ENCODE measurements around the gene CNOT4.

Gene CNOT4

GRCh38 chr7:135342887-135343286 lies 167.0 kb downstream of the CNOT4 start:
- no peak for DNase-seq (ENCODE audit: low read depth)
- no peak for TF ChIP-seq CTCF (conservative IDR thresholded peaks at IDR 0.05; ENCODE audit: low read length)
- no peak overlapping the region for H3K4me3 ChIP-seq (ENCODE audit: low read length)

GRCh38 chr7:135341049-135341448 lies 168.9 kb downstream of the CNOT4 start:
- no peak for DNase-seq (ENCODE audit: low read depth)
- no peak for TF ChIP-seq CTCF (conservative IDR thresholded peaks at IDR 0.05; ENCODE audit: low read length)
- H3K4me3 ChIP-seq (ENCODE audit: low read length), result no peak overlapping the region

- no peak overlapping the region for H3K4me3 ChIP-seq (ENCODE audit: low read length)
- no peak for TF ChIP-seq CTCF (conservative IDR thresholded peaks at IDR 0.05; ENCODE audit: low read length)
- no peak for DNase-seq (ENCODE audit: low read depth)
Measured at GRCh38 chr7:135337977-135338550, 171.8 kb downstream of the CNOT4 start.

GRCh38 chr7:135337506-135337905 lies 172.4 kb downstream of the CNOT4 start:
- H3K4me3 ChIP-seq (ENCODE audit: low read length), result no peak overlapping the region
- no peak for DNase-seq (ENCODE audit: low read depth)
- TF ChIP-seq CTCF (conservative IDR thresholded peaks at IDR 0.05; ENCODE audit: low read length), result no peak

GRCh38 chr7:135335628-135336139 lies 174.2 kb downstream of the CNOT4 start:
- DNase-seq (ENCODE audit: low read depth), result peak; percentile 3
- H3K4me3 ChIP-seq (ENCODE audit: low read length), result no peak overlapping the region
- TF ChIP-seq CTCF (conservative IDR thresholded peaks at IDR 0.05; ENCODE audit: low read length), result peak; percentile 18; the same call in 1 of the 2 replicates

- no peak for DNase-seq (ENCODE audit: low read depth)
- H3K4me3 ChIP-seq (ENCODE audit: low read length), result no peak overlapping the region
- TF ChIP-seq CTCF (conservative IDR thresholded peaks at IDR 0.05; ENCODE audit: low read length), result no peak
Measured at GRCh38 chr7:135334830-135335543, 174.9 kb downstream of the CNOT4 start.

- no peak for DNase-seq (ENCODE audit: low read depth)
- no peak overlapping the region for H3K4me3 ChIP-seq (ENCODE audit: low read length)
- no peak for TF ChIP-seq CTCF (conservative IDR thresholded peaks at IDR 0.05; ENCODE audit: low read length)
Measured at GRCh38 chr7:135333946-135334345, 176.0 kb downstream of the CNOT4 start.
